Endothelial cell of umbilical vein (primary cell): ENCODE results near the gene ALG12.

Experiments used
- CTCF ChIP-seq, 2 donors: IDR thresholded peaks; 1 replicate in 1 of 2; 2 replicates in 1 of 2; pipeline ENCODE4 v1.5.1; 2011; ENCODE audit warnings: low read length in 2 of 2, mild to moderate bottlenecking in 2 of 2, moderate library complexity in 2 of 2, control low read depth in 1 of 2, inconsistent platforms in 1 of 2, low read depth in 1 of 2; ENCODE audit not compliant: insufficient read depth in 1 of 2; ENCODE audit errors: extremely low read depth in 1 of 2
- FOS ChIP-seq: IDR thresholded peaks from 2 replicates; pipeline ENCODE4 v1.6.1; 2011; ENCODE audit warnings: mild to moderate bottlenecking, low read length, moderate library complexity, borderline replicate concordance; ENCODE audit not compliant: insufficient read depth
- JUN ChIP-seq: IDR thresholded peaks from 2 replicates; pipeline ENCODE4 v1.6.1; 2011; ENCODE audit warnings: borderline replicate concordance, low read depth; ENCODE audit not compliant: insufficient read length, insufficient read depth
- MYC ChIP-seq: IDR thresholded peaks from one replicate; pipeline ENCODE4 v1.6.1; 2011; ENCODE audit warnings: mild to moderate bottlenecking, low read depth, low read length
- POLR2A ChIP-seq: IDR thresholded peaks from 2 replicates; pipeline ENCODE4 v1.6.1; 2012; ENCODE audit warnings: low read depth, mild to moderate bottlenecking, control low read depth, low read length

- TF ChIP-seq POLR2A (no peak), CTCF (IDR thresholded peaks at IDR 0.05; ENCODE audit: extremely low read depth in 1 of 2, insufficient read depth in 1 of 2, low read depth in 1 of 2, low read length in 2 of 2) (no peak), JUN (no peak), MYC (no peak), FOS (no peak)
Measured at GRCh38 chr22:49865156-49865555, 53.1 kb downstream of the ALG12 start.
